Fibroblast of mammary gland (primary cell): Measurements from ENCODE around the gene IRX4.

Experiments
- DNase-seq: peaks from one replicate; pipeline ENCODE4 v3.0.0-alpha.2; 2010; ENCODE audit warnings: low read depth
- H3K4me3 ChIP-seq: 2 replicates; pipeline ENCODE4 v1.5.1; 2011; ENCODE audit warnings: low read depth, mild to moderate bottlenecking, low read length, moderate library complexity; ENCODE audit not compliant: control insufficient read depth
- TF ChIP-seq, protein P1 (sequence below): conservative IDR thresholded peaks from 2 replicates; pipeline ENCODE4 v1.5.1; 2011; ENCODE audit warnings: low read depth, low read length, inconsistent platforms; ENCODE audit not compliant: control insufficient read depth, insufficient read depth

Gene IRX4

DNA sequence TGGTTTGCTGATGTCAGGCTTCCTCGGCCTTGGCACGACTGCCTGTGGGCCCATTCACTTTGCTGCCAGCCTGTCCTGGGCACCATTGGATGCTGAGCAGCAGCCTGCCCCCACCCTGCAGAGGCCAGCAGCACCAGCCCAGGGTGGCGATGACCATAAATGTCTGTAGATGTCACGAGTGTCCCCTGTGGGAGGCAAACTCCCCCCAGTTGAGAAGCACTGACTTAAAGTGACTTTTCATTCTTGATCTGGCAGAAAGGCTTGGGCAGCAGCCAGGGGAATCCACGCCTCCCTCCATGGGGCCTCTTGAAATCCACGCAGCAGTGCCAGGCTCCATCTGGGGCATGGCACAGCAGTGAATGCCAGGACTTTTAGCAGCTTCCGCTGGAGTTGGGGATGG lies 21.8 kb downstream of the IRX4 start:
- H3K4me3 ChIP-seq: no peak overlapping the region
- DNase-seq: no peak
- TF ChIP-seq, protein P1, sequence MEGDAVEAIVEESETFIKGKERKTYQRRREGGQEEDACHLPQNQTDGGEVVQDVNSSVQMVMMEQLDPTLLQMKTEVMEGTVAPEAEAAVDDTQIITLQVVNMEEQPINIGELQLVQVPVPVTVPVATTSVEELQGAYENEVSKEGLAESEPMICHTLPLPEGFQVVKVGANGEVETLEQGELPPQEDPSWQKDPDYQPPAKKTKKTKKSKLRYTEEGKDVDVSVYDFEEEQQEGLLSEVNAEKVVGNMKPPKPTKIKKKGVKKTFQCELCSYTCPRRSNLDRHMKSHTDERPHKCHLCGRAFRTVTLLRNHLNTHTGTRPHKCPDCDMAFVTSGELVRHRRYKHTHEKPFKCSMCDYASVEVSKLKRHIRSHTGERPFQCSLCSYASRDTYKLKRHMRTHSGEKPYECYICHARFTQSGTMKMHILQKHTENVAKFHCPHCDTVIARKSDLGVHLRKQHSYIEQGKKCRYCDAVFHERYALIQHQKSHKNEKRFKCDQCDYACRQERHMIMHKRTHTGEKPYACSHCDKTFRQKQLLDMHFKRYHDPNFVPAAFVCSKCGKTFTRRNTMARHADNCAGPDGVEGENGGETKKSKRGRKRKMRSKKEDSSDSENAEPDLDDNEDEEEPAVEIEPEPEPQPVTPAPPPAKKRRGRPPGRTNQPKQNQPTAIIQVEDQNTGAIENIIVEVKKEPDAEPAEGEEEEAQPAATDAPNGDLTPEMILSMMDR: no peak

DNA sequence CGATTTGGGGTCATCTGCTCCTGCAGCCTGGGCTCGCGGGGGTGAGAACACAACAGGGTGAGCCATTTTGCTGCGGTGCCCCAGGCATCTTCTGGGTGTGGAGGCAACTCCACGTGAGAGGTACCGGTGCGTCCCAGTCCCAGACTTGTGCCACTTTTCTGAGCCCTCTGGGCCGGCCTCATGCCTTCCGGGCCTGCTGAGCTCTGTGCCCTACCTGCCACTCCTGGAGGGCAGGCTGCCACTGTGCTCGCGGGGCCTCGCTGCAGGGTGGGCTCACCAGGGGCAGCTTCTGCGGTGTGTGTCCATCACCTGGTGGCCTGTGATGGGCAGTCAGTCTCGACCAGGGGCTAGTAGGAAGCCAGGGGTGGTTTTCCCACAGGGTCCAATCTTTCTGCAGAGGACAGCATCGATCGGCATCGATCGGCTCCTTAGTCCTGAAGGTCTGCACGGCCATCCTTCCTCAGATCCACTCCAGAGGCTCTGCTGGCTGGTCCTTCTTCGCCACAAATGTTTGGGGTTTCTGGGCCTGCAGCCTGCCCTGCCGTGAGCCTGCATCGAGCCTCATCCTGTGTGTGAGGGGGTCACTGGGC lies 22.6 kb downstream of the IRX4 start:
- no peak for DNase-seq
- TF ChIP-seq, protein P1: no peak
- no peak overlapping the region for H3K4me3 ChIP-seq

DNA sequence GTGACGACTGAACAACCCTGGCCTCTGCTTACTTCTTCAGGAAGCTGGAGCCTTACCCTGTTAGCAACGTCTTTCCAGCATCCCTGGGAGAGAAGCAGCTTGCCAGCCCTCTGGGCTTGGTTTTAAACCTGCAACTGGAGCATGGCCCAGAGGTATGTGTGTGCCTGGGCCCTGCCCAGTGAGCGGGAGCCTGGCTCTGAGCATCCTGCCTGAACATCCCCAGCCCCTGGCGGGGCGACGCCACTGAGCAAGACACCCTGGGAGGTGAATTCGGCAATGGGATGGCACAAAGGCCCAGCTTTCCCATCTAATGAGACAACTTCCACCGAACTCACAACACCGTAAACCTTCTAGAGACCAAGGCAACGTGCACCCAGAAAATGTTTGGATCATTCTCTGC lies 23.6 kb downstream of the IRX4 start:
- no peak for DNase-seq
- TF ChIP-seq, protein P1: no peak
- H3K4me3 ChIP-seq: no peak overlapping the region

DNA sequence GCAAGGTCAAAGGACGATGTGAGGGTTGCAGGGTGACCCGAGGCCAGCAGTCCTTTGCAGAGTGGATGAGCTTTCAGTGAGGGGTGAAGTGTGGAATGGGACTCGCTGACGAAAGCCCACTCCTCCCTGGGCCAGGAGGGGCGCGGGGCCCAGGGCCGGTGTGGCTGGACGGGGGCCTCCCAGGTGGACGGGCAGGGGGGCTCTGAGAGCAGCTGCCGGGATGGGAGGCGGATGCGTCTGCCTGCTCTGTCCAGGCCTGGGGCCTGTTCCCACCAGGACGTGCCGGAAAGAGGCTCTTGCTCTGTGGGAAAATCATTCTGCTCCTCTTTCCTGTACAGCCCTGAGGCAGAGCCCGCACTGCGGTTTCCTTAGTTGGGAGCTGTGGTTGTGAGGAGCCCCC lies 24.3 kb downstream of the IRX4 start:
- no peak overlapping the region for H3K4me3 ChIP-seq
- TF ChIP-seq, protein P1: no peak
- DNase-seq: no peak

DNA sequence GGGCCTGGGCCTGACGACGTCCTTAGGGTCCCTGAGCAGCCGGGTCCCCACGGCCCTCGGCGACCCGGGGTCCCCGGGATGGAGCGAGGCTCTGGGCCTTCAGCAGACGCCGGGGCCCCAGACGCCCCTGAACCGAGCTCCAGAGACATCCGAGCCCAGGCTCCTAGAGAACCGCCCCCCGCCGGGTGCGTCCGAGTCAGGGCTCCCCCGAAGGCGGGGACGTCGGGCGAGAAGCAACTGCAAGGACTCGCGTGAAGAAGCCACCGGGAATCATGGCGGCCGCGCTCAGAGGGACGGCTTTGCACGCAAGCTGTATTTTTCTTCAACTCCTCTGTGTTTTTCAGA lies 25.5 kb downstream of the IRX4 start:
- DNase-seq: no peak
- H3K4me3 ChIP-seq: no peak overlapping the region
- TF ChIP-seq, protein P1: no peak

DNA sequence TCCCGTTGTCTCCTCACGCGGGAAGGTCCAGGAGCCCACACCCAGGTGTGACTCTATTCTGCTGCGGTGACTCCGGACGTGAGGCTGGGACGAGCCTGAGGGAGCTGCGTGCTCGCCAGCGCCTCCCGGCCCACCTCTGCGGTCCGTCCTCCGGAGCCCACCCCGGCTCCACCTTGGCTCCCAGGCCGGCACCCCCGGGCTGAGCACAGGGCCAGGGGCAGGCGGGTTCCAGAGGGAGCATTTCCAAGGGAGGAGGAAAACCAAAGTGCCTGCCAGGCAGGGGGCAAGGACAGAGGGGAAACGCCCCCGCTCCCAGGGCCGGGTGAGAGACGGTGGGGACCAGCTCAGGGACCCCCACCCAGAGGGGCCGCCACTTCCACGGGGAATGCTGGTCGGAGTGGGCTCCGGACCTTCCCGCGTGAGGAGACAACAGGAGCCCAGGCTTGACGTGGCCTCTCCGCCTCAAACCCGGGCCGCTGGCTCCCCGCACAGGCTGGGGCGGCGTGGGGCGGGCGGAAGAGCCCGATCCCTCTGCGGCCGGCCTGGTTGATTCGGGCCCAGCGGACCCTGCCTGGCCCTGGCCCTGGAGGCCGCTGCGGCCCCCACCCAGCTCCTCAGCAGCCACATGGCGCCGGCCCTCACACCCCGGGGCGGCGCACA lies 26.0 kb downstream of the IRX4 start:
- TF ChIP-seq, protein P1: no peak
- no peak overlapping the region for H3K4me3 ChIP-seq
- no peak for DNase-seq
